DND-41 (cell line): ENCODE data around the gene CRISPLD2.

Experiments used
- ATAC-seq: fragments of 200-7000 bp; cut with Tn5 transposase; 3 replicates; pipeline ENCODE4 v1.9.1; 2021; ENCODE audit warnings: low read depth; ENCODE audit not compliant: insufficient read depth
- DNase-seq: peaks from one replicate; pipeline ENCODE4 v3.0.0-alpha.2; 2020
- H2AFZ ChIP-seq: 2 replicates; pipeline ENCODE4 v1.6.0; 2012; ENCODE audit warnings: low read depth, low read length
- H3K27ac ChIP-seq: 2 replicates; pipeline ENCODE4 v1.5.1; 2012; ENCODE audit warnings: low read length, inconsistent platforms
- H3K27me3 ChIP-seq: fragments of 200-600 bp; sonication (generic); 2 replicates; pipeline ENCODE4 v1.6.0; 2012; ENCODE audit warnings: low read length, mild to moderate bottlenecking, inconsistent platforms; ENCODE audit not compliant: insufficient read depth, poor library complexity
- H3K36me3 ChIP-seq: 2 replicates; pipeline ENCODE4 v1.5.1; 2012; ENCODE audit warnings: low read length, inconsistent platforms; ENCODE audit not compliant: insufficient read depth
- H3K4me1 ChIP-seq: 2 replicates; pipeline ENCODE4 v1.5.1; 2012; ENCODE audit warnings: mild to moderate bottlenecking, low read length; ENCODE audit not compliant: insufficient read depth
- H3K4me2 ChIP-seq: 2 replicates; pipeline ENCODE4 v1.6.0; 2012; ENCODE audit warnings: mild to moderate bottlenecking, moderate library complexity, low read length, inconsistent platforms; ENCODE audit not compliant: insufficient read depth
- H3K4me3 ChIP-seq, 2 experiments: fragments of 200-600 bp in 1 of 2; shearing (Covaris generic) in 1 of 2; 2 replicates each; pipeline ENCODE4 v1.5.1; 2012 to 2016; ENCODE audit warnings: inconsistent platforms in 2 of 2, low read length in 2 of 2, mild to moderate bottlenecking in 2 of 2, low read depth in 1 of 2, moderate library complexity in 1 of 2
- H3K79me2 ChIP-seq: 2 replicates; pipeline ENCODE4 v1.6.0; 2012; ENCODE audit warnings: low read length, inconsistent platforms; ENCODE audit not compliant: insufficient read depth
- H3K9ac ChIP-seq: 2 replicates; pipeline ENCODE4 v1.6.0; 2012; ENCODE audit warnings: low read depth, mild to moderate bottlenecking, inconsistent platforms, low read length, moderate library complexity
- H3K9me3 ChIP-seq: 2 replicates; pipeline ENCODE4 v1.5.1; 2012; ENCODE audit warnings: low read length, moderate library complexity, mild to moderate bottlenecking, inconsistent platforms; ENCODE audit not compliant: insufficient read depth, severe bottlenecking
- H4K20me1 ChIP-seq: 2 replicates; pipeline ENCODE4 v1.6.0; 2012; ENCODE audit warnings: low read length; ENCODE audit not compliant: insufficient read depth
- EZH2 ChIP-seq: IDR thresholded peaks from 3 replicates; pipeline ENCODE4 v1.6.1; 2012; ENCODE audit warnings: borderline replicate concordance, low read depth, mild to moderate bottlenecking, moderate library complexity, low read length, inconsistent platforms; ENCODE audit not compliant: severe bottlenecking
- TF ChIP-seq, protein P1 (sequence below): IDR thresholded peaks from 2 replicates; pipeline ENCODE4 v1.5.1; 2012; ENCODE audit warnings: borderline replicate concordance, low read length, moderate library complexity, mild to moderate bottlenecking; ENCODE audit not compliant: poor library complexity, severe bottlenecking; ENCODE audit errors: extremely low read depth

The CRISPLD2 gene

GRCh38 chr16:84862804-84863480, 43.2 kb downstream of the CRISPLD2 start:
- TF ChIP-seq EZH2, result no peak
- TF ChIP-seq, protein P1, sequence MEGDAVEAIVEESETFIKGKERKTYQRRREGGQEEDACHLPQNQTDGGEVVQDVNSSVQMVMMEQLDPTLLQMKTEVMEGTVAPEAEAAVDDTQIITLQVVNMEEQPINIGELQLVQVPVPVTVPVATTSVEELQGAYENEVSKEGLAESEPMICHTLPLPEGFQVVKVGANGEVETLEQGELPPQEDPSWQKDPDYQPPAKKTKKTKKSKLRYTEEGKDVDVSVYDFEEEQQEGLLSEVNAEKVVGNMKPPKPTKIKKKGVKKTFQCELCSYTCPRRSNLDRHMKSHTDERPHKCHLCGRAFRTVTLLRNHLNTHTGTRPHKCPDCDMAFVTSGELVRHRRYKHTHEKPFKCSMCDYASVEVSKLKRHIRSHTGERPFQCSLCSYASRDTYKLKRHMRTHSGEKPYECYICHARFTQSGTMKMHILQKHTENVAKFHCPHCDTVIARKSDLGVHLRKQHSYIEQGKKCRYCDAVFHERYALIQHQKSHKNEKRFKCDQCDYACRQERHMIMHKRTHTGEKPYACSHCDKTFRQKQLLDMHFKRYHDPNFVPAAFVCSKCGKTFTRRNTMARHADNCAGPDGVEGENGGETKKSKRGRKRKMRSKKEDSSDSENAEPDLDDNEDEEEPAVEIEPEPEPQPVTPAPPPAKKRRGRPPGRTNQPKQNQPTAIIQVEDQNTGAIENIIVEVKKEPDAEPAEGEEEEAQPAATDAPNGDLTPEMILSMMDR, result no peak
- Histone ChIP-seq H3K4me2 (no peak overlapping the region), H4K20me1 (no peaks in the 10 kb centered on the region; the same call in 1 of the 2 replicates), H2AFZ (no peak overlapping the region), H3K4me1 (no peaks in the 10 kb centered on the region), H3K9ac (no peak overlapping the region), H3K79me2 (no peaks in the 10 kb centered on the region), H3K36me3 (no peaks in the 10 kb centered on the region), H3K9me3 (no peaks in the 10 kb centered on the region), H3K27ac (no peak overlapping the region), H3K4me3 (no peak overlapping the region), H3K27me3 (peaks cover 8% of the 10 kb centered on the region)
- ATAC-seq, result no peak
- DNase-seq, result no peak

DNA sequence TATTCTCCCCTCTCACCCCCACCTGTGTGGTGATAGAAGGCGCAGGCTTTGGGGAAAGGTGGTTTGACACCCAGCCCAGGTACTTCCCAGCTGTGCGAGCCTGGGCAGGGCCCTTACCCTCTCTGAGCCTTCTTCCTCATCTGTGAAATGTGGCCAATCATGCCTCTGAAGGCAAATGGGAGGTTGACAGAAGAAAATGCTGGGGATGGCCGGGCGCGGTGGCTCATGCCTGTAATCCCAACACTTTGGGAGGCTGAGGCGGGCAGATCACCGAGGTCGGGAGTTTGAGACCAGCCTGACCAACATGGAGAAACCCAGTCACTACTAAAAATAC, 43.7 kb downstream of the CRISPLD2 start:
- no peak overlapping the region for H3K9ac ChIP-seq
- H3K4me1 ChIP-seq, result no peaks in the 10 kb centered on the region
- H3K9me3 ChIP-seq, result no peaks in the 10 kb centered on the region
- no peak for ATAC-seq
- H3K36me3 ChIP-seq, result no peaks in the 10 kb centered on the region
- H4K20me1 ChIP-seq, result no peaks in the 10 kb centered on the region; the same call in 1 of the 2 replicates
- no peaks in the 10 kb centered on the region for H3K79me2 ChIP-seq
- no peak overlapping the region for H3K4me3 ChIP-seq
- no peak overlapping the region for H2AFZ ChIP-seq
- no peak for DNase-seq
- peaks cover 8% of the 10 kb centered on the region for H3K27me3 ChIP-seq
- TF ChIP-seq EZH2, result no peak
- TF ChIP-seq, protein P1, result no peak
- H3K27ac ChIP-seq, result no peak overlapping the region
- no peak overlapping the region for H3K4me2 ChIP-seq

DNA sequence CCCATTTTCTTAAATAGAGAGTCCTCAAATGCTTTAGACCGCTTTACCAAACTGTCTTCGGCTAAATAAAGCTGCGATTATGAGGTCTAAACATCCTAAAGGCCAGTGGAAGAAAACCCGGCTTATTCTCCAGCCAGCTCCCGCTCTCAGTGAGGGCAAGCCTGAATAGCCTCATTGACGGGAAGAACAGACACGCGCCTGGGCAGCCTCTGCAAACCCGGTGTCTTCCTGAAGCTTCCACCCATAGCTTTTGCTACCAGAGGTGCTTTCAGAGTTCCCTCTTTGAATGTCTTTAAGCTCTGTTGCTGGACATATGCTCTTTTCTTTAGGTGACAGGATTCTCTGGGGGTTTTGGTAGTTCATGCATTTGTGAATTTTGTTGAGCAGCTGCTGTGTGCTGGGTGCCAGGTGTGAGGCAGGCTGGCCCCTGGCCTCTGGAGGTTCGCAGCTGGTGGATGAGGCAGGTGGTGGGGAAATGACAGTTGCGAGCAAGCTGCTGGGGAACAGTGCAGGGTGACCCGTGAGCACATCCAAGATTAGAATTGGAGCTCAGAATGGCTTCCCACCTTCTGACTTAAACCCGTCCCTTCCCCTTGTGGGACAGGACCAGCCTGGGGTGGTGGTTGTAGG, 44.7 kb downstream of the CRISPLD2 start:
- TF ChIP-seq EZH2, result no peak
- TF ChIP-seq, protein P1, result no peak
- H4K20me1 ChIP-seq, result no peaks in the 10 kb centered on the region; the same call in 1 of the 2 replicates
- H3K4me1 ChIP-seq, result no peaks in the 10 kb centered on the region
- H2AFZ ChIP-seq, result no peak overlapping the region
- ATAC-seq, result no peak
- H3K27ac ChIP-seq, result no peak overlapping the region
- H3K36me3 ChIP-seq, result no peaks in the 10 kb centered on the region
- no peaks in the 10 kb centered on the region for H3K79me2 ChIP-seq
- H3K27me3 ChIP-seq, result peaks cover 12% of the 10 kb centered on the region
- no peak for DNase-seq
- no peak overlapping the region for H3K4me2 ChIP-seq
- no peak overlapping the region for H3K9ac ChIP-seq
- no peaks in the 10 kb centered on the region for H3K9me3 ChIP-seq
- H3K4me3 ChIP-seq, result no peak overlapping the region
